Measurements from ENCODE around the gene FHOD3. TPM values are rescaled to one million over a fixed set of nuclear protein-coding genes. Genes with fewer than 3 reads are reported as not detected.

The FHOD3 gene
- total and polyA plus RNA-seq, 2 of the 8 experiments (the other 6 are each of a cell fraction or from before 2014, with no cell fraction given), result 9.7 to 10.5 TPM

DNA sequence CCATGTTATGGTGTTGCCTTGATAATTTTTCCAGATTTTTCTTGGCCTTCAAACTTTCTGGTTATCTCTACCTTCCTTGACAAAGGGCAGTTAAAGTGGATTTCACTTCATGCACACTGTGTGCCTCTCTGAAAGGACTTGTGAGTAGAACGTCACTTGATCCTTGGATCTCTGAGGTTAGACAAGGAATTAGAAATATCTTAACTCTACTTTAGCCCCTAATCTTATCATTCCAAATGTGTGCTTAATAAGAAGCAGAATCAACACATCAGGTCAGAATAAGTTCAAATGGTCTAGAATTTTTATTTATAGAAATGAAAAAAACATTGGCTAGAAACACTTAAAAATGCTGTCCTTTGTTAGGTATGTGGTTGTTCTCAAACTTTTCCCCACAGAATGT is 325.6 kb downstream of the FHOD3 start (continued):
- TF ChIP-seq, protein P1, sequence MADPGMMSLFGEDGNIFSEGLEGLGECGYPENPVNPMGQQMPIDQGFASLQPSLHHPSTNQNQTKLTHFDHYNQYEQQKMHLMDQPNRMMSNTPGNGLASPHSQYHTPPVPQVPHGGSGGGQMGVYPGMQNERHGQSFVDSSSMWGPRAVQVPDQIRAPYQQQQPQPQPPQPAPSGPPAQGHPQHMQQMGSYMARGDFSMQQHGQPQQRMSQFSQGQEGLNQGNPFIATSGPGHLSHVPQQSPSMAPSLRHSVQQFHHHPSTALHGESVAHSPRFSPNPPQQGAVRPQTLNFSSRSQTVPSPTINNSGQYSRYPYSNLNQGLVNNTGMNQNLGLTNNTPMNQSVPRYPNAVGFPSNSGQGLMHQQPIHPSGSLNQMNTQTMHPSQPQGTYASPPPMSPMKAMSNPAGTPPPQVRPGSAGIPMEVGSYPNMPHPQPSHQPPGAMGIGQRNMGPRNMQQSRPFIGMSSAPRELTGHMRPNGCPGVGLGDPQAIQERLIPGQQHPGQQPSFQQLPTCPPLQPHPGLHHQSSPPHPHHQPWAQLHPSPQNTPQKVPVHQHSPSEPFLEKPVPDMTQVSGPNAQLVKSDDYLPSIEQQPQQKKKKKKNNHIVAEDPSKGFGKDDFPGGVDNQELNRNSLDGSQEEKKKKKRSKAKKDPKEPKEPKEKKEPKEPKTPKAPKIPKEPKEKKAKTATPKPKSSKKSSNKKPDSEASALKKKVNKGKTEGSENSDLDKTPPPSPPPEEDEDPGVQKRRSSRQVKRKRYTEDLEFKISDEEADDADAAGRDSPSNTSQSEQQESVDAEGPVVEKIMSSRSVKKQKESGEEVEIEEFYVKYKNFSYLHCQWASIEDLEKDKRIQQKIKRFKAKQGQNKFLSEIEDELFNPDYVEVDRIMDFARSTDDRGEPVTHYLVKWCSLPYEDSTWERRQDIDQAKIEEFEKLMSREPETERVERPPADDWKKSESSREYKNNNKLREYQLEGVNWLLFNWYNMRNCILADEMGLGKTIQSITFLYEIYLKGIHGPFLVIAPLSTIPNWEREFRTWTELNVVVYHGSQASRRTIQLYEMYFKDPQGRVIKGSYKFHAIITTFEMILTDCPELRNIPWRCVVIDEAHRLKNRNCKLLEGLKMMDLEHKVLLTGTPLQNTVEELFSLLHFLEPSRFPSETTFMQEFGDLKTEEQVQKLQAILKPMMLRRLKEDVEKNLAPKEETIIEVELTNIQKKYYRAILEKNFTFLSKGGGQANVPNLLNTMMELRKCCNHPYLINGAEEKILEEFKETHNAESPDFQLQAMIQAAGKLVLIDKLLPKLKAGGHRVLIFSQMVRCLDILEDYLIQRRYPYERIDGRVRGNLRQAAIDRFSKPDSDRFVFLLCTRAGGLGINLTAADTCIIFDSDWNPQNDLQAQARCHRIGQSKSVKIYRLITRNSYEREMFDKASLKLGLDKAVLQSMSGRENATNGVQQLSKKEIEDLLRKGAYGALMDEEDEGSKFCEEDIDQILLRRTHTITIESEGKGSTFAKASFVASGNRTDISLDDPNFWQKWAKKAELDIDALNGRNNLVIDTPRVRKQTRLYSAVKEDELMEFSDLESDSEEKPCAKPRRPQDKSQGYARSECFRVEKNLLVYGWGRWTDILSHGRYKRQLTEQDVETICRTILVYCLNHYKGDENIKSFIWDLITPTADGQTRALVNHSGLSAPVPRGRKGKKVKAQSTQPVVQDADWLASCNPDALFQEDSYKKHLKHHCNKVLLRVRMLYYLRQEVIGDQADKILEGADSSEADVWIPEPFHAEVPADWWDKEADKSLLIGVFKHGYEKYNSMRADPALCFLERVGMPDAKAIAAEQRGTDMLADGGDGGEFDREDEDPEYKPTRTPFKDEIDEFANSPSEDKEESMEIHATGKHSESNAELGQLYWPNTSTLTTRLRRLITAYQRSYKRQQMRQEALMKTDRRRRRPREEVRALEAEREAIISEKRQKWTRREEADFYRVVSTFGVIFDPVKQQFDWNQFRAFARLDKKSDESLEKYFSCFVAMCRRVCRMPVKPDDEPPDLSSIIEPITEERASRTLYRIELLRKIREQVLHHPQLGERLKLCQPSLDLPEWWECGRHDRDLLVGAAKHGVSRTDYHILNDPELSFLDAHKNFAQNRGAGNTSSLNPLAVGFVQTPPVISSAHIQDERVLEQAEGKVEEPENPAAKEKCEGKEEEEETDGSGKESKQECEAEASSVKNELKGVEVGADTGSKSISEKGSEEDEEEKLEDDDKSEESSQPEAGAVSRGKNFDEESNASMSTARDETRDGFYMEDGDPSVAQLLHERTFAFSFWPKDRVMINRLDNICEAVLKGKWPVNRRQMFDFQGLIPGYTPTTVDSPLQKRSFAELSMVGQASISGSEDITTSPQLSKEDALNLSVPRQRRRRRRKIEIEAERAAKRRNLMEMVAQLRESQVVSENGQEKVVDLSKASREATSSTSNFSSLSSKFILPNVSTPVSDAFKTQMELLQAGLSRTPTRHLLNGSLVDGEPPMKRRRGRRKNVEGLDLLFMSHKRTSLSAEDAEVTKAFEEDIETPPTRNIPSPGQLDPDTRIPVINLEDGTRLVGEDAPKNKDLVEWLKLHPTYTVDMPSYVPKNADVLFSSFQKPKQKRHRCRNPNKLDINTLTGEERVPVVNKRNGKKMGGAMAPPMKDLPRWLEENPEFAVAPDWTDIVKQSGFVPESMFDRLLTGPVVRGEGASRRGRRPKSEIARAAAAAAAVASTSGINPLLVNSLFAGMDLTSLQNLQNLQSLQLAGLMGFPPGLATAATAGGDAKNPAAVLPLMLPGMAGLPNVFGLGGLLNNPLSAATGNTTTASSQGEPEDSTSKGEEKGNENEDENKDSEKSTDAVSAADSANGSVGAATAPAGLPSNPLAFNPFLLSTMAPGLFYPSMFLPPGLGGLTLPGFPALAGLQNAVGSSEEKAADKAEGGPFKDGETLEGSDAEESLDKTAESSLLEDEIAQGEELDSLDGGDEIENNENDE (IDR thresholded peaks at IDR 0.05; ENCODE audit: insufficient replicate concordance, low read length), result no peak
- TF ChIP-seq BCL11A (IDR thresholded peaks at IDR 0.05; ENCODE audit: low read depth in 2 of 2, low read length in 2 of 2), result no peak
- TF ChIP-seq SIX5 (IDR thresholded peaks at IDR 0.05; ENCODE audit: low read depth, low read length), result no peak
- TF ChIP-seq EZH2 (IDR thresholded peaks at IDR 0.05; ENCODE audit: low read depth, low read length, severe bottlenecking), result no peak
- TF ChIP-seq POLR2A (IDR thresholded peaks at IDR 0.05; ENCODE audit: control extremely low read depth in 1 of 2, low read depth in 2 of 2, low read length in 2 of 2), result no peak
- no peak for TF ChIP-seq BRCA1 (IDR thresholded peaks at IDR 0.05; ENCODE audit: low read depth, low read length)
- no peak for TF ChIP-seq SP2 (IDR thresholded peaks at IDR 0.05; ENCODE audit: low read length)
- no peak for TF ChIP-seq MAFK (IDR thresholded peaks at IDR 0.05; ENCODE audit: low read depth, low read length)
- TF ChIP-seq POLR2AphosphoS5 (IDR thresholded peaks at IDR 0.05; ENCODE audit: low read depth, low read length), result no peak
